ENCODE measurements around the gene VAV3. TPM values are rescaled to one million over a fixed set of nuclear protein-coding genes. Genes with fewer than 3 reads are reported as not detected.

The VAV3 gene
- total RNA-seq, 2 experiments from 2014 or later, result 5.3 to 6.2 TPM

- H3K27me3 Mint-ChIP-seq, result no peaks in the 10 kb centered on the region
- H3K36me3 Mint-ChIP-seq (ENCODE audit: low read depth), result no peaks in the 10 kb centered on the region
- ChIA-PET POLR2A (no interaction called here), CTCF (no interaction called here)
- TF ChIP-seq, protein P1, sequence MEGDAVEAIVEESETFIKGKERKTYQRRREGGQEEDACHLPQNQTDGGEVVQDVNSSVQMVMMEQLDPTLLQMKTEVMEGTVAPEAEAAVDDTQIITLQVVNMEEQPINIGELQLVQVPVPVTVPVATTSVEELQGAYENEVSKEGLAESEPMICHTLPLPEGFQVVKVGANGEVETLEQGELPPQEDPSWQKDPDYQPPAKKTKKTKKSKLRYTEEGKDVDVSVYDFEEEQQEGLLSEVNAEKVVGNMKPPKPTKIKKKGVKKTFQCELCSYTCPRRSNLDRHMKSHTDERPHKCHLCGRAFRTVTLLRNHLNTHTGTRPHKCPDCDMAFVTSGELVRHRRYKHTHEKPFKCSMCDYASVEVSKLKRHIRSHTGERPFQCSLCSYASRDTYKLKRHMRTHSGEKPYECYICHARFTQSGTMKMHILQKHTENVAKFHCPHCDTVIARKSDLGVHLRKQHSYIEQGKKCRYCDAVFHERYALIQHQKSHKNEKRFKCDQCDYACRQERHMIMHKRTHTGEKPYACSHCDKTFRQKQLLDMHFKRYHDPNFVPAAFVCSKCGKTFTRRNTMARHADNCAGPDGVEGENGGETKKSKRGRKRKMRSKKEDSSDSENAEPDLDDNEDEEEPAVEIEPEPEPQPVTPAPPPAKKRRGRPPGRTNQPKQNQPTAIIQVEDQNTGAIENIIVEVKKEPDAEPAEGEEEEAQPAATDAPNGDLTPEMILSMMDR (IDR thresholded peaks at IDR 0.05), result no peak
- H3K4me1 Mint-ChIP-seq (ENCODE audit: low read depth), result peaks cover 4% of the 10 kb centered on the region
- H3K27ac Mint-ChIP-seq, result no peak overlapping the region
- DNase-seq, result no peak
- no peak overlapping the region for H3K4me3 Mint-ChIP-seq
- H3K9me3 Mint-ChIP-seq, result no peaks in the 10 kb centered on the region
- intact Hi-C loops (cut with micrococcal nuclease), result loop anchor here (10.0 kb wide), 1 partner anchor 63 kb away; no protein-coding TSS in a partner anchor
- no peak for ATAC-seq
Observed at GRCh38 chr1:107691540-107691939, 273.4 kb downstream of the VAV3 start.

GRCh38 chr1:107690491-107690890 is 274.5 kb downstream of the VAV3 start:
- Mint-ChIP-seq H3K4me1 (ENCODE audit: low read depth) (peaks cover 3% of the 10 kb centered on the region), H3K27ac (no peak overlapping the region), H3K9me3 (no peaks in the 10 kb centered on the region), H3K36me3 (ENCODE audit: low read depth) (no peaks in the 10 kb centered on the region), H3K4me3 (no peak overlapping the region), H3K27me3 (no peaks in the 10 kb centered on the region)
- no peak for ATAC-seq
- CTCF ChIA-PET, result no interaction called here
- no peak for DNase-seq
- TF ChIP-seq, protein P1 (IDR thresholded peaks at IDR 0.05), result no peak
- intact Hi-C loops (cut with micrococcal nuclease), result loop anchor here (10.0 kb wide), 1 partner anchor 64 kb away; no protein-coding TSS in a partner anchor
- POLR2A ChIA-PET, result no interaction called here

DNA sequence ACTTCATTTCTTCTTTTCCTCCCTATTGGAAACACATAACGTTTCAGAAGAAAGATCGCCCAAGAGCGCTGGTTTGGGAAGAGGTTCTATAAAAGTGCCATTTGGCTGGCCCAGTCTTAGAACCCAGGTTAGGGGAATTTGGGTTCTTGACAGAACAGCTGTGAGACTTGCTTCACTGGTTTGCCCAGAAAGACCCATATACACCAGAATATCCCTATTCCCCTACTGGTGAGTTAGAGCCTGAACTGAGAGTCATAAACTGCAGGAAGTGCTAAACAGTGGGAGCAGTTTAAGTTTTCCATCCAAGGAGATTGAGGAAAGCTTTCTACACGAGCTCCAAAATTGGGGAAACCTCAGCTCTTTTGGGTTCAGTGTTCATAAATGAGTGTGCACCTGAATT is 275.2 kb downstream of the VAV3 start:
- Mint-ChIP-seq H3K27ac (no peak overlapping the region), H3K9me3 (no peaks in the 10 kb centered on the region), H3K36me3 (ENCODE audit: low read depth) (no peaks in the 10 kb centered on the region), H3K27me3 (no peaks in the 10 kb centered on the region), H3K4me3 (no peak overlapping the region), H3K4me1 (ENCODE audit: low read depth) (no peaks in the 10 kb centered on the region)
- CTCF ChIA-PET, result no interaction called here
- TF ChIP-seq, protein P1 (IDR thresholded peaks at IDR 0.05), result no peak
- no peak for DNase-seq
- ATAC-seq, result no peak
- intact Hi-C loops (cut with micrococcal nuclease), result loop anchor here (10.0 kb wide), 1 partner anchor 65 kb away; no protein-coding TSS in a partner anchor
- POLR2A ChIA-PET, result no interaction called here

DNA sequence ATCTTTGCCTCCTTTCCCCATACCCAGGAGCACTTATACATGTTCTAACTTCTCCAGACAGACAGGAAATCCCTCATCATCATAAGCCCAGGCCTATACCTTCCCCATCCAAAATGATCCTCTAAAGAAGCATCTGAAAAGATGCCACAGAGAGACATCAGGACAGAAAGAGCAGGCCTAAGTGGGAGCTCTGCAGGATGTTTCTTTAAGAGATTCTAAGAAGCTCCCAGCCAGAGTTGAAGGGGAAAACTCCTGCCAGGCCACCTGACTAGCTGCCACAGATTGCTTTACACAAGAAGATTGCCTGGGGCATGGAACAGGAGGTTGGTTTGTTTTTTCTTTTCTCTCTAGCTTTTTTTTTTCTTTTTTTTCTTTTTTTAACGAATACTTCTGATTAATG is 275.8 kb downstream of the VAV3 start:
- H3K36me3 Mint-ChIP-seq (ENCODE audit: low read depth), result no peaks in the 10 kb centered on the region
- H3K27ac Mint-ChIP-seq, result no peak overlapping the region
- H3K4me3 Mint-ChIP-seq, result no peak overlapping the region
- no peaks in the 10 kb centered on the region for H3K4me1 Mint-ChIP-seq (ENCODE audit: low read depth)
- ATAC-seq (no peak), DNase-seq (no peak)
- H3K27me3 Mint-ChIP-seq, result no peaks in the 10 kb centered on the region
- POLR2A ChIA-PET, result no interaction called here
- intact Hi-C loops (cut with micrococcal nuclease), result no loop called here
- CTCF ChIA-PET, result no interaction called here
- TF ChIP-seq, protein P1 (IDR thresholded peaks at IDR 0.05), result no peak
- H3K9me3 Mint-ChIP-seq, result no peaks in the 10 kb centered on the region

DNA sequence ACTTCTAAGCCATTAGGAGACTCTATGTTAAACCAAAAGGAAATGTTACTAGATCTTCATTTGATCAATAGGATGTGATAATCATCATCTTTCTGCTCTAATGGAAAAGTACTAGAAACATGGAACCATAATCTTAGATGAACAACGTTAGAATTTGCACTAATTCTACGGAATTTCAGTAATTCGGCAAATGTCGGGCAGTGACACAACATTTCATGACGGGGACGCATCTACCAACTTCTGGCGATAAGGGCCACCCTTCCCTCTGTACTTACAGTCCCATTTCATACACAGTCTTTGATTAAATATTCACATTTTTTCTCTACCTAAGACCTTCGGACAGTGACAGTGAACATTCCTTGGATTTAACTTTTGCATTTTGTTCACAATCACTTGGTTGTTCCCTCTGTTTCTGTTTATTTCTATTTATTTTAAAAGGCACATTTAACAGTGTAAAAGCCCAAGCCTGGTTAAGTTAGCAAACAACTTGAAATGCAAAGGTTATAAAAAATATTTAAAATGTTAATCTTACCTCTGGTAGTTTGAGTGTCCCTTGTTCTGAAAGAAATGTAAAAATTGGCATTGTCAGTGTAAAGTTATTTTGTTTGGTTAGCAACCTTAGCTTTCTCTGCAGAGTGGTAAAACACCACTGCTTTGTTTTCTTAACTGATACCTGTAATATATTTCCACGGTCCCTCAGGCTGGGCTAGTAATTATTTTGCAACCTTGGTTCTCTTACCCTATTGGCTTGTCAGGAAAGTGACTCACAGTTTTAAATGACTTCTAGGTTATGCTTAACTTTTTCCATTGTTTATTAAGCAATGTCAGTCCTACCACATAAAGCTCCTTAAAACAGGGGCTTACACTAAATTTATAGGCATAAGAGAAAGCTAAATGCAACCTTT is 276.9 kb downstream of the VAV3 start:
- Mint-ChIP-seq H3K27me3 (no peaks in the 10 kb centered on the region), H3K4me1 (ENCODE audit: low read depth) (no peaks in the 10 kb centered on the region), H3K4me3 (no peak overlapping the region), H3K27ac (no peak overlapping the region), H3K36me3 (ENCODE audit: low read depth) (no peaks in the 10 kb centered on the region), H3K9me3 (no peaks in the 10 kb centered on the region)
- ChIA-PET CTCF (no interaction called here), POLR2A (no interaction called here)
- DNase-seq (no peak), ATAC-seq (no peak)
- TF ChIP-seq, protein P1 (IDR thresholded peaks at IDR 0.05), result no peak
- intact Hi-C loops (cut with micrococcal nuclease), result no loop called here
